Measurements from ENCODE around the gene SPC25. TPM values are rescaled to one million over a fixed set of nuclear protein-coding genes. Genes with fewer than 3 reads are reported as not detected.

SPC25 gene
- polyA plus RNA-seq, 1 donor (not counting 4 experiments of a cell fraction or from before 2014, with no cell fraction given) = 7.1 TPM

- peaks cover 12% of the 10 kb centered on the region for H3K27me3 ChIP-seq (ENCODE audit: control insufficient read depth, extremely low read depth, insufficient read depth, low read length)
These were observed 13.7 kb upstream of the SPC25 start for GRCh38 chr2:168903888-168904287.

DNA sequence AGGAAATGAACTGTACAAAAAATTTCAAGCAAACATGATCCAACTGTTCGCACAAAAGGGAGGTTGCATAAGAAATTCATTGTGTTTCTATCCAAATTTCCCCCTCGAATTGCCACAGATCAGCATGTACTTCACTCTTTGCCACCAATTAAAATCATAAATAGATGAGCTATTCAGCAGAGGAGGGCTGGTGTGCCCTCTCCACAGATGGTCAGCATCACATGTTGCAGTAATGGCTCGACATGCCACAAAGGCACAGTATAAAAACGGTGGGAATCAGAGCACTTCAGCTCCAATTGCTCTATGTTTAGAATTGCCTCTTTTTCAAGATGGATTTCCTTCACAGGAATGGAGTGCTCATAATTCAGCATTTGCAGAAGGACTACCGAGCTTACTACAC is 10.8 kb upstream of the SPC25 start, which contains the start of gene G6PC2:
Gene G6PC2 (plus strand): TSS at position 289 of the 400 bp plus-strand sequence. CDS start 41 bp downstream, at position 330.
- H3K36me3 ChIP-seq (ENCODE audit: control insufficient read depth in 2 of 2, extremely low read depth in 1 of 2, insufficient read depth in 2 of 2, low read length in 2 of 2) = no peaks in the 10 kb centered on the region
- H3K4me3 ChIP-seq (ENCODE audit: control insufficient read depth in 2 of 3, extremely low read depth in 1 of 3, insufficient read depth in 2 of 3, low read depth in 1 of 3, low read length in 3 of 3) = no peak within 1 kb of the TSS
- H4K20me1 ChIP-seq (ENCODE audit: control insufficient read depth, extremely low read depth, insufficient read depth, low read length) = no peaks in the 10 kb centered on the region
- no peaks in the 10 kb centered on the region for H3K9me1 ChIP-seq (ENCODE audit: control insufficient read depth, extremely low read depth, insufficient read depth, low read length)
- H3K27ac ChIP-seq (ENCODE audit: control insufficient read depth, insufficient read depth, low read length) = no peak within 1 kb of the TSS
- H3K79me2 ChIP-seq (ENCODE audit: control insufficient read depth, insufficient read depth, low read length) = no peaks in the 10 kb centered on the region
- TF ChIP-seq, protein P1, sequence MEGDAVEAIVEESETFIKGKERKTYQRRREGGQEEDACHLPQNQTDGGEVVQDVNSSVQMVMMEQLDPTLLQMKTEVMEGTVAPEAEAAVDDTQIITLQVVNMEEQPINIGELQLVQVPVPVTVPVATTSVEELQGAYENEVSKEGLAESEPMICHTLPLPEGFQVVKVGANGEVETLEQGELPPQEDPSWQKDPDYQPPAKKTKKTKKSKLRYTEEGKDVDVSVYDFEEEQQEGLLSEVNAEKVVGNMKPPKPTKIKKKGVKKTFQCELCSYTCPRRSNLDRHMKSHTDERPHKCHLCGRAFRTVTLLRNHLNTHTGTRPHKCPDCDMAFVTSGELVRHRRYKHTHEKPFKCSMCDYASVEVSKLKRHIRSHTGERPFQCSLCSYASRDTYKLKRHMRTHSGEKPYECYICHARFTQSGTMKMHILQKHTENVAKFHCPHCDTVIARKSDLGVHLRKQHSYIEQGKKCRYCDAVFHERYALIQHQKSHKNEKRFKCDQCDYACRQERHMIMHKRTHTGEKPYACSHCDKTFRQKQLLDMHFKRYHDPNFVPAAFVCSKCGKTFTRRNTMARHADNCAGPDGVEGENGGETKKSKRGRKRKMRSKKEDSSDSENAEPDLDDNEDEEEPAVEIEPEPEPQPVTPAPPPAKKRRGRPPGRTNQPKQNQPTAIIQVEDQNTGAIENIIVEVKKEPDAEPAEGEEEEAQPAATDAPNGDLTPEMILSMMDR (optimal IDR thresholded peaks at IDR 0.05 in 1 of 3, IDR thresholded peaks at IDR 0.05 in 1 of 3, conservative IDR thresholded peaks at IDR 0.05 in 1 of 3; ENCODE audit: extremely low read depth in 1 of 3, insufficient read depth in 2 of 3, low read length in 3 of 3) = no peak
- TF ChIP-seq EZH2 (IDR thresholded peaks at IDR 0.05; ENCODE audit: low read length) = no peak
- H3K27me3 ChIP-seq (ENCODE audit: control insufficient read depth, extremely low read depth, insufficient read depth, low read length) = peaks cover 4% of the 10 kb centered on the region
- no peak within 1 kb of the TSS for H3K9ac ChIP-seq (ENCODE audit: control insufficient read depth, extremely low read depth, insufficient read depth, low read length)
- FAIRE-seq (no peak), DNase-seq (ENCODE audit: low read depth, low spot score) (no peak)
- no peaks in the 10 kb centered on the region for H3K9me3 ChIP-seq (ENCODE audit: control insufficient read depth, low read depth, low read length)
- dilution Hi-C loops (cut with MboI; ENCODE audit: extremely low pct_ligation_motif_present, low sequenced_read_pairs) = no loop called here
- H2AFZ ChIP-seq (ENCODE audit: control insufficient read depth, low read length) = no peak within 1 kb of the TSS
- H3K4me2 ChIP-seq (ENCODE audit: control insufficient read depth, extremely low read depth, insufficient read depth, low read depth, low read length) = no peak within 1 kb of the TSS
- H3K4me1 ChIP-seq (ENCODE audit: control insufficient read depth, extremely low read depth, insufficient read depth, low read length) = no peaks in the 10 kb centered on the region

More at GRCh38 chr2:168903888-168904287, 13.7 kb upstream of the SPC25 start:
- no peaks in the 10 kb centered on the region for H4K20me1 ChIP-seq (ENCODE audit: control insufficient read depth, extremely low read depth, insufficient read depth, low read length)
- H3K4me2 ChIP-seq (ENCODE audit: control insufficient read depth, extremely low read depth, insufficient read depth, low read depth, low read length) = no peak overlapping the region
- H3K9ac ChIP-seq (ENCODE audit: control insufficient read depth, extremely low read depth, insufficient read depth, low read length) = no peak overlapping the region
- H3K9me1 ChIP-seq (ENCODE audit: control insufficient read depth, extremely low read depth, insufficient read depth, low read length) = no peaks in the 10 kb centered on the region
- no peaks in the 10 kb centered on the region for H3K36me3 ChIP-seq (ENCODE audit: control insufficient read depth in 2 of 2, extremely low read depth in 1 of 2, insufficient read depth in 2 of 2, low read length in 2 of 2)
- no peaks in the 10 kb centered on the region for H3K79me2 ChIP-seq (ENCODE audit: control insufficient read depth, insufficient read depth, low read length)
- no peak for DNase-seq (ENCODE audit: low read depth, low spot score)
- dilution Hi-C loops (cut with MboI; ENCODE audit: extremely low pct_ligation_motif_present, low sequenced_read_pairs) = no loop called here
- H3K4me3 ChIP-seq (ENCODE audit: control insufficient read depth in 2 of 3, extremely low read depth in 1 of 3, insufficient read depth in 2 of 3, low read depth in 1 of 3, low read length in 3 of 3) = no peak overlapping the region
- no peak for FAIRE-seq
- H3K27ac ChIP-seq (ENCODE audit: control insufficient read depth, insufficient read depth, low read length) = no peak overlapping the region
- no peaks in the 10 kb centered on the region for H3K4me1 ChIP-seq (ENCODE audit: control insufficient read depth, extremely low read depth, insufficient read depth, low read length)
- no peak for TF ChIP-seq EZH2 (IDR thresholded peaks at IDR 0.05; ENCODE audit: low read length)
- TF ChIP-seq, protein P1 (optimal IDR thresholded peaks at IDR 0.05 in 1 of 3, IDR thresholded peaks at IDR 0.05 in 1 of 3, conservative IDR thresholded peaks at IDR 0.05 in 1 of 3; ENCODE audit: extremely low read depth in 1 of 3, insufficient read depth in 2 of 3, low read length in 3 of 3) = no peak
- H3K9me3 ChIP-seq (ENCODE audit: control insufficient read depth, low read depth, low read length) = no peaks in the 10 kb centered on the region
- no peak overlapping the region for H2AFZ ChIP-seq (ENCODE audit: control insufficient read depth, low read length)
